ENCODE measurements around the gene NDUFAB1. TPM values are rescaled to one million over a fixed set of nuclear protein-coding genes. Genes with fewer than 3 reads are reported as not detected.
A peak's percentile ranks its signal among the peaks of the same experiment; 100 is the strongest.

The NDUFAB1 gene
- total RNA-seq, 5 donors from 2014 or later (not counting 1 experiment from before 2014, with no cell fraction given), result 24.2 to 44.3 (median 41.0) TPM

GRCh38 chr16:23562505-23562904 lies 33.6 kb downstream of the NDUFAB1 start:
- ChIA-PET POLR2A (interaction anchor here in 1 of 2 donors (0.6 kb wide), 1 partner anchor 28 kb away, joined by 3 read pairs; no protein-coding TSS in a partner anchor), CTCF (no interaction called here)
- Mint-ChIP-seq H3K27me3 (no peaks in the 10 kb centered on the region), H3K36me3 (peaks cover 53% of the 10 kb centered on the region), H3K4me1 (peaks cover 26 to 30% (median 29%) of the 10 kb centered on the region in 3 donors), H3K27ac (no peak overlapping the region), H3K4me3 (no peak overlapping the region), H3K9me3 (no peaks in the 10 kb centered on the region)
- ATAC-seq (replicated peaks in 1 of 4), result no peak
- H3K27me3 ChIP-seq (replicated peaks in 1 of 2; ENCODE audit: control insufficient read depth in 2 of 2, extremely low read depth in 1 of 2, insufficient read depth in 2 of 2, low read length in 1 of 2), result no peaks in the 10 kb centered on the region
- H3K4me1 ChIP-seq (ENCODE audit: control insufficient read depth in 1 of 2, extremely low read depth in 1 of 2, insufficient read depth in 2 of 2, low read length in 2 of 2), result peaks cover 6 to 12% of the 10 kb centered on the region in 2 experiments
- no peak overlapping the region for H3K4me3 ChIP-seq (ENCODE audit: control insufficient read depth in 1 of 2, extremely low read depth in 1 of 2, low read length in 1 of 2)
- peaks cover 9 to 73% of the 10 kb centered on the region in 2 donors for H3K36me3 ChIP-seq (ENCODE audit: control insufficient read depth in 2 of 2, extremely low read depth in 1 of 2, insufficient read depth in 1 of 2, low read length in 1 of 2)
- H3K27ac ChIP-seq (ENCODE audit: low read length), result no peak overlapping the region
- DNase-seq, result no peak
- WGBS (ENCODE audit: insufficient coverage), result 99% methylated on average over 8 of the region's 13 CpGs
- H3K9me3 ChIP-seq, result no peaks in the 10 kb centered on the region

GRCh38 chr16:23561586-23561985 lies 34.5 kb downstream of the NDUFAB1 start:
- Mint-ChIP-seq H3K27ac (no peak overlapping the region), H3K27me3 (no peaks in the 10 kb centered on the region), H3K9me3 (no peaks in the 10 kb centered on the region), H3K36me3 (peaks cover 45% of the 10 kb centered on the region), H3K4me3 (no peak overlapping the region), H3K4me1 (peaks cover 32 to 36% (median 36%) of the 10 kb centered on the region in 3 donors)
- Histone ChIP-seq H3K4me3 (ENCODE audit: control insufficient read depth in 1 of 2, extremely low read depth in 1 of 2, low read length in 1 of 2) (no peak overlapping the region), H3K4me1 (ENCODE audit: control insufficient read depth in 1 of 2, extremely low read depth in 1 of 2, insufficient read depth in 2 of 2, low read length in 2 of 2) (peaks cover 7 to 20% of the 10 kb centered on the region in 2 experiments), H3K27me3 (replicated peaks in 1 of 2; ENCODE audit: control insufficient read depth in 2 of 2, extremely low read depth in 1 of 2, insufficient read depth in 2 of 2, low read length in 1 of 2) (no peaks in the 10 kb centered on the region), H3K9me3 (no peaks in the 10 kb centered on the region), H3K36me3 (ENCODE audit: control insufficient read depth in 2 of 2, extremely low read depth in 1 of 2, insufficient read depth in 1 of 2, low read length in 1 of 2) (peaks cover 9 to 64% of the 10 kb centered on the region in 2 donors), H3K27ac (ENCODE audit: low read length) (no peak overlapping the region)
- WGBS (ENCODE audit: insufficient coverage), result 73% methylated on average over 5 of the region's 5 CpGs
- ChIA-PET POLR2A (interaction anchor here in 1 of 2 donors (0.7 kb wide), 1 partner anchor 1203 kb away, joined by 5 read pairs; no protein-coding TSS in a partner anchor), CTCF (interaction anchor here in 1 of 2 donors (0.7 kb wide), 1 partner anchor 297 kb away, joined by 5 read pairs; no protein-coding TSS in a partner anchor)
- no peak for DNase-seq
- no peak for ATAC-seq (replicated peaks in 1 of 4)

GRCh38 chr16:23557779-23558702 lies 38.1 kb downstream of the NDUFAB1 start:
- Histone ChIP-seq H3K4me3 (ENCODE audit: control insufficient read depth in 1 of 2, extremely low read depth in 1 of 2, low read length in 1 of 2) (peak overlapping the region; percentile 78 to 98), H3K36me3 (ENCODE audit: control insufficient read depth in 2 of 2, extremely low read depth in 1 of 2, insufficient read depth in 1 of 2, low read length in 1 of 2) (peaks cover 14 to 34% of the 10 kb centered on the region in 2 donors), H3K4me1 (ENCODE audit: control insufficient read depth in 1 of 2, extremely low read depth in 1 of 2, insufficient read depth in 2 of 2, low read length in 2 of 2) (peaks cover 9 to 25% of the 10 kb centered on the region in 2 experiments), H3K27ac (ENCODE audit: low read length) (peak overlapping the region; percentile 36), H3K27me3 (replicated peaks in 1 of 2; ENCODE audit: control insufficient read depth in 2 of 2, extremely low read depth in 1 of 2, insufficient read depth in 2 of 2, low read length in 1 of 2) (no peaks in the 10 kb centered on the region), H3K9me3 (no peaks in the 10 kb centered on the region)
- ATAC-seq (replicated peaks in 1 of 4) (peak in 3 of 4 experiments; percentile 10 to 11 (median 10)), DNase-seq (peak in 6 of 35 experiments; percentile 0 to 7 (median 4))
- peaks cover 34 to 41% (median 37%) of the 10 kb centered on the region in 3 donors for H3K4me1 Mint-ChIP-seq
- WGBS (ENCODE audit: insufficient coverage), result under 1% methylated on average over 49 of the region's 60 CpGs
- peak overlapping the region; percentile 39 to 90 for H3K27ac Mint-ChIP-seq
- peaks cover 19% of the 10 kb centered on the region for H3K36me3 Mint-ChIP-seq
- POLR2A ChIA-PET, result interaction anchor here in 1 of 2 donors (0.5 to 0.6 kb wide), 2 partner anchors 73 to 1200 kb away, joined by 4 to 7 read pairs; no protein-coding TSS in a partner anchor
- CTCF ChIA-PET, result interaction anchor here (0.6 to 2.6 kb wide), 6 partner anchors 25 to 1456 kb away, joined by 3 to 16 read pairs (median 4); partner anchors contain the start of gene NDUFAB1 (in 1 of the 2)
- H3K27me3 Mint-ChIP-seq, result no peaks in the 10 kb centered on the region
- peak overlapping the region; percentile 91 to 98 (median 92) for H3K4me3 Mint-ChIP-seq
- H3K9me3 Mint-ChIP-seq, result no peaks in the 10 kb centered on the region

- Histone ChIP-seq H3K4me1 (ENCODE audit: control insufficient read depth in 1 of 2, extremely low read depth in 1 of 2, insufficient read depth in 2 of 2, low read length in 2 of 2) (peaks cover 9 to 25% of the 10 kb centered on the region in 2 experiments), H3K36me3 (ENCODE audit: control insufficient read depth in 2 of 2, extremely low read depth in 1 of 2, insufficient read depth in 1 of 2, low read length in 1 of 2) (peaks cover 12 to 34% of the 10 kb centered on the region in 2 donors), H3K27me3 (replicated peaks in 1 of 2; ENCODE audit: control insufficient read depth in 2 of 2, extremely low read depth in 1 of 2, insufficient read depth in 2 of 2, low read length in 1 of 2) (no peaks in the 10 kb centered on the region), H3K9me3 (no peaks in the 10 kb centered on the region), H3K27ac (ENCODE audit: low read length) (peak within 1 kb of the TSS; percentile 82), H3K4me3 (ENCODE audit: control insufficient read depth in 1 of 2, extremely low read depth in 1 of 2, low read length in 1 of 2) (peak within 1 kb of the TSS; percentile 78 to 98)
- WGBS (ENCODE audit: insufficient coverage), result under 1% methylated on average over 52 of the region's 65 CpGs
- H3K4me3 Mint-ChIP-seq, result peak within 1 kb of the TSS; percentile 91 to 98 (median 92)
- peaks cover 34 to 39% (median 37%) of the 10 kb centered on the region in 3 donors for H3K4me1 Mint-ChIP-seq
- peak; percentile 90 to 92 (median 92) for ATAC-seq (replicated peaks in 1 of 4)
- no peaks in the 10 kb centered on the region for H3K27me3 Mint-ChIP-seq
- H3K36me3 Mint-ChIP-seq, result peaks cover 15% of the 10 kb centered on the region
- peak within 1 kb of the TSS; percentile 89 to 90 for H3K27ac Mint-ChIP-seq
- DNase-seq, result peak; percentile 87 to 97 (median 93)
- ChIA-PET POLR2A (no interaction called here), CTCF (interaction anchor here (0.6 to 2.6 kb wide), 5 partner anchors 35 to 946 kb away, joined by 3 to 16 read pairs (median 4); partner anchors contain the start of gene NDUFAB1 (in 1 of the 2))
- H3K9me3 Mint-ChIP-seq, result no peaks in the 10 kb centered on the region
These were observed 39.0 kb downstream of the NDUFAB1 start, which contains the start of the genes EARS2 and UBFD1 for GRCh38 chr16:23556881-23557778. TSS of gene EARS2 (minus strand) at chr16:23557350. CDS start at chr16:23557343, 7 bp downstream. TSS of gene UBFD1 (plus strand) at chr16:23557727. CDS start at chr16:23557743, 16 bp downstream.

GRCh38 chr16:23554536-23554935 lies 41.6 kb downstream of the NDUFAB1 start:
- Mint-ChIP-seq H3K4me1 (peaks cover 26 to 30% (median 27%) of the 10 kb centered on the region in 3 donors), H3K4me3 (no peak overlapping the region), H3K27ac (no peak overlapping the region), H3K27me3 (no peaks in the 10 kb centered on the region), H3K9me3 (no peaks in the 10 kb centered on the region), H3K36me3 (peaks cover 19% of the 10 kb centered on the region)
- WGBS (ENCODE audit: insufficient coverage), result 60% methylated on average over 1 of the region's 3 CpGs
- ATAC-seq (replicated peaks in 1 of 4) (no peak), DNase-seq (no peak)
- H3K4me1 ChIP-seq (ENCODE audit: control insufficient read depth in 1 of 2, extremely low read depth in 1 of 2, insufficient read depth in 2 of 2, low read length in 2 of 2), result peaks cover 9 to 25% of the 10 kb centered on the region in 2 experiments
- CTCF ChIA-PET, result interaction anchor here in 1 of 2 donors (1.1 kb wide), 1 partner anchor 42 kb away, joined by 3 read pairs; no protein-coding TSS in a partner anchor
- H3K9me3 ChIP-seq, result no peaks in the 10 kb centered on the region
- H3K4me3 ChIP-seq (ENCODE audit: control insufficient read depth in 1 of 2, extremely low read depth in 1 of 2, low read length in 1 of 2), result no peak overlapping the region
- peaks cover 14 to 33% of the 10 kb centered on the region in 2 donors for H3K36me3 ChIP-seq (ENCODE audit: control insufficient read depth in 2 of 2, extremely low read depth in 1 of 2, insufficient read depth in 1 of 2, low read length in 1 of 2)
- H3K27me3 ChIP-seq (replicated peaks in 1 of 2; ENCODE audit: control insufficient read depth in 2 of 2, extremely low read depth in 1 of 2, insufficient read depth in 2 of 2, low read length in 1 of 2), result no peaks in the 10 kb centered on the region
- no peak overlapping the region for H3K27ac ChIP-seq (ENCODE audit: low read length)
- POLR2A ChIA-PET, result no interaction called here

All from T-cell (primary cell).